IPS-NIHi11 (cell line): ENCODE measurements around the gene PPP3CB.
"Not testable (repeated sequence)": the region's sequence is repeated elsewhere in the genome, so short reads cannot be mapped to it uniquely, and the experiment has no call there.

Experiments
- DNase-seq: peaks from one replicate; pipeline ENCODE4 v3.0.0; 2012; ENCODE audit warnings: mixed read lengths, low spot score

Gene PPP3CB

DNA sequence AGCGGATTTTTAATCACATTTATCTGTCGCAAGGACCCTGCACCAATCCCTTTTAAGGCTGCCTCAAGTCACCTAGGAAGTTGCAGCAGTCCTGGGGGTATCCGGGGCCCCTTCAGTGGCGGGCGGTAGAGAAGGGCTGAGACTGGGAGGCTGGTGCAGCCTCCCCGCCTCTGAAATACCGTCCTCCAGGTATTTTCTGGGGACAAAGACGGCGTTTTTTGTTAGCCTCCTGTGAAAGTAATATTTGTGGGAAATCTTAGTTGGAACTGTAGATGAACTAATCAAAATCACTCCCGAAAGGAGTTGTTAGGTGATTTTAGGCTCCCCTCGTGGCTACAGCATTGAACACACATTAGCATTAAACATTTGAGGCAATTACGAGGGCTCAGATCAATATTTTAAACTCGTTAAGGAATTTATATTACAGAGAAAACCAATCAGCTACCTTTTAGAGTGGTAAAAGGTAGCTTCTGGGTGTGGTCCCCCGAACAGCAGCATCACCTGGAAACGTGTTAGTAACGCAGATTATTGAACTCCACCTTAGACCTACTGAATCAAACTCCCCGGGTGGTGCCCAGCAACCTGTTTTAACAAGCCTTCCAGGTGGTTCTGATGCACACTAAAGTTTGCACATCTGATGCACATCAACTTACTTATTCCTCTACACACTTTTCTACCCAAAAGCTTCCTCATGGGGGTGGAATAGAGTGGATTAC, 81.4 kb downstream of the PPP3CB start:
- DNase-seq, result no peak

- peak; percentile 99 for DNase-seq
These were observed 82.1 kb downstream of the PPP3CB start, which contains the start of gene ANXA7 for GRCh38 chr10:73413528-73414229. Gene ANXA7 (minus strand): TSS chr10:73414058. CDS start chr10:73400856, 13,202 bp downstream.

- peak; percentile 47 for DNase-seq
These were observed 82.7 kb downstream of the PPP3CB start for GRCh38 chr10:73413108-73413527.

GRCh38 chr10:73410897-73411296, 84.9 kb downstream of the PPP3CB start:
- no peak for DNase-seq

GRCh38 chr10:73408978-73409521, 86.8 kb downstream of the PPP3CB start:
- no peak for DNase-seq

DNA sequence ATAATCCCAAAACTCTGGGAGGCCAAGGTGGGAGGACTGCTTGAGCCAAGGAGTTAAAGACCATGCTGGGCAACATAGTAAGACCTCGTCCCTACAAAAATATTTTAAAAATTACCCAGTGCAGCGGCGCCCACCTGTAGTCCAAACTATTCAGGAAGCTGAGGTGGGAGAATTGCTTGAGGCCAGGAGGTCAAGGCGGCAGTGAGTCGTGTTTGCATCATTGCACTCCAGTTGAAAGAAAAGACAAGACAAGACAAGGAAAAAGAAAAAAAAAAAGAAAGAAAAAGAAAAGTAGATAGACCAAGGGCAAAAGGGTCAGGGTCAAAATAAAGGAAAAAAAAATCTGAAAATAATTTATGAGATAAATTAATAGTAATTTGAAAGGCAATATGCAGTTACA, 87.8 kb downstream of the PPP3CB start:
- no peak for DNase-seq

DNA sequence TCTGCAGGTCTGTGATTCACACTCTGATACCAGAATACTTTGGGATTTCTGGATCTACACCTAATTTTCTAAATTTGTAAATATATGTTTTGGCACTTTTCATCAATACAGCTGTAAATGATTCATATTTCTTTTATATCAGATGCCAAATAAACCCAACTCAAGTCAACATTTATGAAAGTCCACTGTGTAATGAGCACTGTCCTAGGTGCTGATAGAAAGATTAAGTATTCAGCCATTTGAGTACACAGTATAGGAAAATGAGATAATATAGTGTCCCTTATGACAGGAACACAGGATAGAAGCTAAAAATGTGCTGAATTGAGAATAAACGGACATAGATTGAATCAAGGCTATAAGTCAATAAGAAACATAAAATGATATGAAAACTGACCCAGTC, 88.3 kb downstream of the PPP3CB start:
- DNase-seq, result no peak

GRCh38 chr10:73406846-73407245, 89.0 kb downstream of the PPP3CB start:
- DNase-seq, result no peak

GRCh38 chr10:73405556-73405955, 90.3 kb downstream of the PPP3CB start:
- DNase-seq, result no peak

DNA sequence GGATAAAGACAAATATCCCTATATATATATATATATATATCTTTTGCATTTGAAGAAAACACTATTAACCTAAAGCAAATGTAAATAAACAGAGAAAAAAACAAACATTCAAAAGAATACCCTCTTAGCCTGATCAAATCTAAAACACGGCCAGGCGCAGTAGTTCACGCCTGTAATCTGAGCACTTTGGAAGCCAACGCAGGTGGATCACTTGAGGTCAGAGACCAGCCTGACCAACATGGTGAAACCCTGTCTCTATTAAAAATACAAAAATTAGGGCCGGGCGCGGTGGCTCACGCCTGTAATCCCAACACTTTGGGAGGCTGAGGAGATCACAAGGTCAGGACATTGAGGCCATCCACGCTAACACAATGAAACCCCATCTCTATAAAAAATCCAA, 91.1 kb downstream of the PPP3CB start:
- DNase-seq, result no peak

DNA sequence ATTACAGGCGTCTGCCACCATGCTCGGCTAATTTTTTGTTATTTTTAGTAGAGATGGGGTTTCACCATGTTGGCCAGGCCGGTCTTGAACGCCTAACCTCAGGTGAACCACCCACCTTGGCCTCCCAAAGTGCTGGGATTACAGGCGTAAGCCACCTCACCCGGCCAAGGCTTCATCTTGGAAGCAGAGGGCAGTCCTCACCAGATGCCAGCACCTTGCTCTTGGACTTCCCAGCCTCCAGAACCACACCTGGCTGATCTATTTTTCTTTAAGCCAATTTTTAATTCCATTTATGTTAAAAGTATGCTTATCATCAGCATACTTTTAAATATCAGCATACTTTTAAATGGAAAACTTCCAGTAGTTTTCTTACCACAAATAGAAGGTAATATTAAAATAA, 94.2 kb downstream of the PPP3CB start:
- no peak for DNase-seq

- DNase-seq, result no peak
These were observed 96.8 kb downstream of the PPP3CB start for GRCh38 chr10:73399063-73399462.

- DNase-seq, result peak; percentile 29
These were observed 97.8 kb downstream of the PPP3CB start for GRCh38 chr10:73398024-73398423.

DNA sequence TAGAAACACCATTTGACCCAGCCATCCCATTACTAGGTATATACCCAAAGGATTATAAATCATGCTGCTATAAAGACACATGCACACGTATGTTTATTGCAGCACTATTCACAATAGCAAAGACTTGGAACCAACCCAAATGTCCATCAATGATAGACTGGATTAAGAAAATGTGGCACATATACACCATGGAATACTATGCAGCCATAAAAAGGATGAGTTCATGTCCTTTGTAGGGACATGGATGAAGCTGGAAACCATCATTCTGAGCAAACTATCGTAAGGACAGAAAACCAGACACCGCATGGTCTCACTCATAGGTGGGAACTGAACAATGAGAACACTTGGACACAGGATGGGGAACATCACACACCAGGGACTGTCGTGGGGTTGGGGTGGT, 101.5 kb downstream of the PPP3CB start:
- not testable (repeated sequence) for DNase-seq

GRCh38 chr10:73388228-73388627, 107.6 kb downstream of the PPP3CB start:
- no peak for DNase-seq

DNA sequence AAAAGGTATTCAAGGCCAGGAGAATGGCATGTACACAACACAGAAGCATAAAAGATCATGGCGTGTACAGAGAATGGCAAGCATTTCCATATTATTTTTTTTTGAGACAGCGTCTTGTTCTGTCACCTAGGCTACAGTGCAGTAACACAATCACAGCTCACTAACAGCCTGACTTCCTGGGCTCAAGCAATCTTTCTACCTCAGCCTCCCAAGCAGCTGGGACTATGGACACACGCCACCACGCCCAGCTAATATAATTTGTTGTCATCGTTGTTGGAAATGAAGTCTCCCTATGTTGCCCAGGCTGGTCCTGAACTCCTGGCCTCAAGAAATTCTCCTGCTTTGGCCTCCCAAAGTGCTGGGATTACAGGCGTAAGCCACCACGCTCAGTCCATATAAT, 109.2 kb downstream of the PPP3CB start:
- DNase-seq, result no peak
